Peyer's patch (tissue), 4 donors: ENCODE measurements around the gene BTBD3.

ENCODE experiments used
- CTCF ChIP-seq, 6 experiments: fragments of 450-650 bp in 4 of 6; fragments of 200-600 bp in 2 of 6; sonication (generic) in 1 of 6; IDR thresholded peaks; one replicate each; pipeline ENCODE4 v1.5.1; 2017 to 2019; ENCODE audit warnings: antibody characterized with exemption in 6 of 6, mild to moderate bottlenecking in 3 of 6, moderate library complexity in 1 of 6
- POLR2A ChIP-seq, 2 donors: fragments of 450-650 bp; IDR thresholded peaks; one replicate each; pipeline ENCODE4 v1.5.1; 2017; ENCODE audit warnings: antibody characterized with exemption in 2 of 2, mild to moderate bottlenecking in 2 of 2, moderate library complexity in 2 of 2

GRCh38 chr20:11876555-11876954 lies 41.1 kb upstream of the BTBD3 start:
- TF ChIP-seq CTCF (IDR thresholded peaks at IDR 0.05) (no peak), POLR2A (IDR thresholded peaks at IDR 0.05) (no peak)
